Inferior parietal cortex (tissue), 1 donor: ENCODE data around the gene JADE2.

Experiments
- DNase-seq: peaks from one replicate; pipeline ENCODE4 v3.0.0-alpha.2; 2016; ENCODE audit errors: extremely low spot score

JADE2 gene

DNA sequence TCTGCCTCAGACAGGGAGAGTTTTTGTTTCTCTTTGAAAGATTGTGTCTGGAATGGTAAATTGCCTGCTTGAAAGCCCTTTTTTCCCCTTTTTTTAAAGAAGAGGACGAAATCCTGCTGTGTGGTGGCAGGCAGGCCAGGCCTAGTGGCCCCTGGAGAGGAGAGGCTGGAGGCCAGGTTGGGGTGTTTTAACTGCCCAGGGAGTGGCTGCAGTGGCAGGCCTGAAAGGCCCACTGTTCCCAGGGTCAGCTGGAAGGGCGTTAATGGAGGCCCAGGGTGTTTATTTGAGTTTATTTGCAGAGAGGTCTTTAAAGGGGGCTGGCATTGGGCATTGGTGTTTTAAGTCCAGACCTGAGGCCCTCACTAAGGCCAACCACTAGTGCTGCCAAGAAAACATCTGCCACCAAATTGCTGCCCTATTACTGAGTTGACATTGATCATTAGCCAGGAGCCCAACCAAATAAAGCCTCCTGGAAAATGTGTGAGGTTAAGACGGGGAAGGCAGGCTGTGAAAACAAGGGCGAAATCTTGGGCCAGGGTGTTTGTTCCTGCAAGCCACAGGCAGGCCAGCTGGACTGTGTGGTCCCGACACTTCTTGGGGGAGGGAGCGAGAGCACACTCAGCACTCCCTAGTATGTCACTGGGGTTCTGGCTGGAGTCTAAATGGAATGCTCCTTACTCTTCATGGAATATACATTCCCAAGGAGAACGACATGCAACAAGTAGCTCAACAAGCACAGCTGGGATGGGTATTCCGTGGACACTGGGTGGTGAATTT lies 5.0 kb downstream of the JADE2 start:
- DNase-seq = no peak

DNA sequence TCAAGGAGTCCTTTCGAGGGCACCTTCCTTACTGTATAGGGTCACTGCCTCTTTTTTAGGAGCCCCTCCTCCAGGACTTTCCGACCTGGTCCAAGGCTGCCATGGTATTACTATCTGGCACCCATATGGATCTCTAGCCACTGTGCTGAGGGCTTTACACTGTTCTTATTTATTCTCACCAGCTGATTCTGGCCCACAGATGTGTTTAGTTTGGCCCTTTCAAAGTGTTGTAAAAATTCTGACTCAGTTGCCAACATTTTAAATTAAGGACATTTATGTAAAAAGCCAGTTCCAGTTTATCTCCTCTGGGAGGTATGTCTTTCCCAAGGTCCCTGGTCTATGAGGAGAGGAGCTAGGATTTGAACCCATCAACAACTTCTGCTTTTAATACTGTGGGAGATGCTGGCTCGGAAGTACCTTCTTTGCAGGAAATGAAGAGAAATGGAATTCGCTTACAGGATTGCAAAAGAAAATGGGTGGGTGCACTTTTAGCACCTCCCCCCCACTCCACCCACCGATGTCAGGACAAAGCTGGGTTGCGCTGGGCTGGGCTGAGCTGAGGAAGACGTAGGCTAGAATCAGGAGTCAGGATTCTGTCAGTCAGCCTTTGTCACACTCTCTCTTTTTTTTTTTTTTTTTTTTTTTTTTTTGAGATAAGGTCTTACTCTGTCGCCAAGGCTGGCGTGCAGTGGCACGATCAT lies 7.8 kb downstream of the JADE2 start:
- no peak for DNase-seq

DNA sequence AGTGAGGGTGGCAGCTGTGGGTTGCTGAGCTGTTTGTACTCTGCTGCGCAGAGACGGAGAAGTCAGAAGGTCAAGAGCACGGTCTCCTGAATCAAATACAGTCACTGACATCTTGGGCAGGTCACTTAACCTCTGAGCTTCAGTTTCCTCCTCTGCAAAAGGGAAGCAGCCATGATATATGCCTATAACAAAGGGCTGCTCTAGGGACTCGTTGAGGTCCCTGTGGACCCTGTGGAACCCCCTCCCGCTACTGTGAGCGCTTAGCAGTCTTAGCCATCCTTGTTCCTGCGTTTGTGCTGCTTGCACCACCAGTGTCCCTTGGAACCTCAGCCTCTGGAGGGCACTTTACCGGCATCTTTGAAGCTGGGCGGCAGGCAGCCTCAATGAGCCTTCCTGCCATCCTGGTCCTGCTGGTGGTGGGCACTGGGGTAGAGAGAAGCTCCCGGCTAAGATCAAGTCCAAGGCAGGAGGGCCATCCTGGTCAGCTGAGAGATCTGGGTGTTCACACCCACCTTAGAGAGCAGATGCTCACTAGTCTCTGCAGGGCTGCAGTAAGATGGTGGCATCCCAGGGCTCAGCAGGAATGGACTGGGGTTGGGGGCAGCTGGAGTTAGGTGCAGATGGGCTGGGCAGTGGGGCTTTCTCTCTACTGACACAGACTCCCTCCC lies 8.7 kb downstream of the JADE2 start:
- DNase-seq = no peak

DNA sequence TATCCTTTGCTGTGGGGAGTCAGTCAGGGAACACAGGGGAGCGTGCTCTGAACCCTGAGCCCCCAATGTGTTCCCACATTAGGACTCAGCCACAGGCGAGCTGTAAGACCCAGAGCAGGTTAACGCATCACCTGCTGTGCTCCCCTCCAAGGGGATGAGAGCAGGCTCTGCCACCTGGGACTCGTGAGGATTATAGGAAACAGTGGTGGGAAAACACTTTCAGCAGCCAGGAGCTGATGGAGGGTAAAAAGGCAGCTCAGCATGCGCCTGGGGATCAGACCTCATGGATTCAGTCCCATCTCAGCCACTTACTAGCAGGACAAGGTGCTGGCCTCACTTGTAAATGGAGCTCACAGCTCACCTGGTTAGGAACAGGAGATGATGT lies 9.2 kb downstream of the JADE2 start:
- DNase-seq = no peak

DNA sequence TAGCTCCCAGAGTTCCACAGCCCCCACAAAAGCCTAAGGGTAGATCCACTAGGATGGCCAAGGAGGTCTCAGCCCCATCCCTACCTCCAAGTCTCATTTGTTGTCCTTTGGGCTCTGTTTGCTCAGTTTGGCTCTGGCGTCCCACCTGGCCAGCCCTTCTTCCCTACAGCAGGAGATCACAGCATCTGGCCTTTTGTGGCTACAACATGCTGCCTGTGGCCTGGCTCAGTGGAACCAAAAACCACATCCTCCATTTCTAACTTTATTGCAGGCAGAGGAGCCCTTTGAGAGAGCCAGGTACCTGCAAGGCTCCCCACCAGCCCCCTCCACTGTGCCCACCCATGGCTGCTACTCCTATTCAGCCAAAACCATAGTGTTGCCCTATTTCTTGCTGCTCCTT lies 11.4 kb downstream of the JADE2 start:
- DNase-seq = no peak

DNA sequence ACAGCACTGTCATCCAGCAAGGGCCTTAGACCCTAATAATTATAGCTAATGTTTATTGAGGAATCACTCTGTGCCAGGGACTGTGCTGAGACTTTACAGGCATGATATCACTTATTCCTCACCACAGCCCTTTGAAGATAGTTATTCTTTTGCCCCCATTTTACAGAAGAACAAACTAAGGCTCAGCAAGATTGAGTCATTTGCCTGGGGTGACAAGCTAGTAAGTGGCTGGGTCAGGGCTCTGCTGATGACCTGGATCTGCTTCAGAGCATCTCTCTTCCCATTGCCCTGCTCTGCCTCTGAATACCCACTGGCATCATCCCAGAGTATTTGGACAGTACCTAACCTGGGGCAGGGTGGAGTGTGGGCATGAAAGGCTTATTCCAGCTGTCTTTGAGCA lies 11.8 kb downstream of the JADE2 start:
- no peak for DNase-seq

DNA sequence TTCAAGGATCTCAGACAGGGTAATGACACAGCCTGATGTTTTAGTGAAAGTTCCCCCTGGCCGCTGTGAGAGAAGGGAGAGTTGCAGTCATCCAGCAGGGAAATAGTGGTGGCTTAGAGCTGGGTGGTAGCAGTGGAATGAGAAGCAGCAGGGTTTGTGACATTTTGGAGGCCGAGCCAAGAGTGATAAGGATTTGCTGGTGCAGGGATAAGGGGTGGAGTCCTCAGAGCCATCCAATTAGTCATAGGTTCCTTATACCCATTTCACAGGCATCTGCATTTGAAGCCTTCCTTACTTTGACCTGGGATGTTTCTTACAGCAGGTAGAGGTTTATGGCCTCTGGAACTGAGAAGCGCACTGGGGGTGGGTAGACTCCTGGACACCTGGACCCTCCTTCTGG lies 12.8 kb downstream of the JADE2 start:
- no peak for DNase-seq

DNA sequence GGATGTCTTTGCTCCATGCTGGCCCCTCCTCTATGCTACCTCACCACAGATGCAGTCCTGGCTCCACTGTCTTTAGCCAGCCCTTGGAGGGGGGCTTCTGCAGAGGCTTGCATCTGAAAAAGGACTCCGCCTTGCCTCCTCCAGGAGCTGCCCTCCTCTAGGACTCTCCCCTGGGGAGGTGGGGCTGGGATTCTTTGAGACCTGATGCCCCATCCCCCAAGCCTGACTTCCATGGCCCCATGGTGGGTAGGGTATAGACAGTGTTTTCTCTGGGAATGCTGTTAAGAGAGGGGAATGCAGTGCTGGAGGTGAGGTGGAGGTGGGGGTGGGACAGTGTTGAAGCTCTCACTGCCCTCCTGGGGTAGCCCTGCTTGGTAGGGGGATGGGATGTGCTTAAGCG lies 14.3 kb downstream of the JADE2 start:
- no peak for DNase-seq

DNA sequence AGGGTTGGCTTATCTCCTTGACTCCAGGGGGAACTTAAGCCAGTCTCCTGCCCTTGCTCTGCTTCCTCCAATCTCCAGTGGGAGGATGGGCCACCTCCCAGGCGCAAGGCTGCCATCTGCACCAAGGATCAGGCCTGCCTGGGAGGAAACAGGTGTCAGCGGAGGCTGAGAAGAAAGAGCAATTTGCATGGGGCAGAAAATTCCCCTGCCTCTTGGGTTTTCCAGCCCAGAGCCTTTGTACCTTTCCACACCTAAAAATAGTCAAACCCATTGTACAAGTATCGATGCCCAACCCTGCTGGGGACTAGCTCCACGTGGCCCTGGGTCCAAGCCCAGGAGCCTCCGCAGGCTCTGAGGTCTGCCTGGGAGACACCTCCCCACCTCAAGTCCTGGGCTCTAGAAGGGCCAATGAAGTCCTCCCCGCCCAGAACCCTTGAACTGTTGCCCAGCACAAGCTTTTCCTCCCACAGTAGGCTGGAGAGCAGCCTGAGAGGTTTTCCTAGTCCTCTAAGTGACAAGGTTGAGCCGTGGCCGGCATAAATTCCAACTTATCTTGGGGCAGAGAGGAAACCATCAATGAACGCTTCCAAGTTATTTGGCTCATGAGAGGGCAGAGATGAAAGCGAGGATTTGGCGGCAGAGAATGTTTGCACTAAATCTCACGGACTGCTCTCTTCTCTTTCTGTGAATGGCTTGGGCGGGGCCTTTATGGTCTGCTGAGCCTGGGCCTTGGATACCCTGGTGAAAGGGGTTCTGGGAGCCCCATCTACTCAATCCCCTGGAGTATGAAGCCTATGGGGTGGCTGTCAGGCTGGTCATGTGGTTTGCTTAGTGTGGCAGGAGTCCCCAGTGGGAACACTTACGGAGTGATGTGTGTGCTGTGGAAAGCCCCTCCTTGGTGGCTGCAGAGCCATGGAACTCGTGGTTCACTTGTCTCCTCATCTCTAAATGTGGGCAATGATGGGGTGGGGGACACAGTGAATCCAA lies 15.6 kb downstream of the JADE2 start:
- no peak for DNase-seq

DNA sequence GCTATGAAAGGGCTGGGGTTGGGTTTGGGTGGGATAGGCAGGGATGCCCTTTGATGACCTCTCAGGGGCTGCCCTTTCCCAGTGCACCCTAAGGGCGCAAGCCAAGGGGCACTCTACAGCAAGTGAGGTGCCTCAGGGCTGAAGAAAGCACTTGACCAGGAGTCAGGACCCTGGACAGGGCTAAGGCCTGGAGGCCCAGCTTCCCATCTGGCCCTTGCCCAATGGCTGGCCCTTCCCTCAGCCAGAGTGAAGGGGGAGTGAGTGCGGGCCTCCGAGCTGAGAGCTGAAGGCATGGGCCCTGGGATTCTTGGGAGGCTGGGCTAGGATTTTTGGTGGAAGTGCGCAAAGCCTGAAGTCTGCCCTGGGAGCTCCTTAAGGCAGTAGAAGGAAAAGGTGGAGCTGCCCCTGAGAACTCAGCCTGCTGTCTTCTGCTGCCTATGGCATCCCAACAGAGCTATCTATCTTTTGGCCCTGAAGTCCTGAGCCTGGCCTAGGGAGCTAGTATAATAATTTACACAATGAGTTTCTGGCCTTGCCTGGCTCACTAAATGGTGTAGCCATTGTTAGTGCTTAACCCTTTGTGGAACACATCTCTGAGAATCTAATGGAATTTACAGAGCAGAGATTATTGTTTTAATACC lies 16.4 kb downstream of the JADE2 start:
- DNase-seq = no peak

DNA sequence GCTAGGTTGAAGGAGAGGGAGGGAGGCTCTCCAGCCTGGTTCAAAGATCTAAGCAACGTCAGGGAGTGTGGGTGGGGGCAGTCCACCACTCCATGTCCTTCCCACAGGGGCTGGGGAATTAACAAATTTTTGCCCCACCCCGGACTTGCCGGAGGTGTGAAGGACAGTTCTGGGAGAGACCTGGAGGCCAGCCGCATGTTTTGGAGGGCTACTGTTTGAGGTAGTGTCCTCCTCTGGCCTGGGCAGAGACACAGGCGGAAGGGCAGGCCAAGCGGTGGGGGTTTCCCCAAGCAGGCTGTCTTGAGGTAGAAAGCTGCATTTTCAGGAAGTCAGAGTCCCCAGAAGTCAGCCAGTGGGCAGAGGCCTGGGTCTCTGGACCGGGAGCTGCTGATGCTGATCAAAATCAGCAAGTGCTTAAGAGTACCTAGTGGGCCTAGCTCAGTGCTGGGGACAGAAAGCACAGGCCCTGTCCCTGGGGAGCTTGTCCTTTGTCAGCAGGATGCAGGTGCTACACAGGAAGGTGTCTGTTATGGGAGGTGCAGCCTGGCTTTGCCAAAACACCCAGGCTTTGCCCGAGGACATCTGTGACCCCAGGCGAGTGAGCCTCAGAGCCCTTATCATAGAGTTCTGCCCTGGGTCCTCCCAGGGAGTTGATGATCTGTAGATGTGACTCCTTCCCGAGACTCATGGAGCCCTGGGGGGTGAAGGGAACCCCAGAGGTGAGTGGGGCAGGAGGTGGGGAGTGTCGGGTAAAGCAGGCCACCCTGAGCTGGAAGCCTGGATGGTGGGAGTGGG lies 18.5 kb downstream of the JADE2 start:
- no peak for DNase-seq

DNA sequence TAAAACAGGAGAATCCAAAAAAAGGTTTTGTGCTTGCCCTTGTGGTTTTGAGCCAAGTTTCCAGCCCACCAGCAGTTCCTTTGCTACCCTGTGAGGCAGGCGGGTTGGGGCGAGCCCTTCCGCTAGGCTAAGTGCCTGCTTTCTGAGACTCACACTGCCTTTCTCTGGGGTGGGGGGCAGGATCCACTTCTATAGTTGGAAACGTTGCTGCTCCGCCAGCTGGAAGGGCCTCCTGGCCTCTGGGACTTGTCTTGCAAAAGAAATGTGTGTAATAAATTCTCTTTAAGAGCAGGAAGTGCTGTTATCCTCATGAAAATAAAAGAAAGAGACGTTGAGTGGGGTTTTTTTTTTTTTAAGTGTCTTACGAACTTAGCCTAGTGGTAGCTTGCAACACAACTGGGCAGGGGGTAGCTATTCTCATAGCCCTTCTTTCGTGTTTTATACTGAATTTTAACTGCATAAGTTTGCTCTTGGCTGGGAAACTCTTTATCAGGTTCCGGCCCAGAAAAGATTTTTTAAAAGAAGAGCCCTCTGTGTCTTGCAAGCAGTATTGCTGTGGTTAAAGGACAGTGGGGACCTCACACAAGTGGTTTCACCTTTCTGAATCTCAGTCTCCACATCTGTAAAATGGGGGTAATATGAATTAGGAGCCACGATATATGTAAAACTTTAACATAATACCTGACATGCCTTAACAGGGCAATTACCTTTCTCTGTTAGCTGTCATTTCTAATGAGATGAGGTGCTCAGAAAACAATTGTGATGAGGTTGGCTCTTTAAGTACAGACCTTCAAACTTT lies 19.8 kb downstream of the JADE2 start:
- no peak for DNase-seq

DNA sequence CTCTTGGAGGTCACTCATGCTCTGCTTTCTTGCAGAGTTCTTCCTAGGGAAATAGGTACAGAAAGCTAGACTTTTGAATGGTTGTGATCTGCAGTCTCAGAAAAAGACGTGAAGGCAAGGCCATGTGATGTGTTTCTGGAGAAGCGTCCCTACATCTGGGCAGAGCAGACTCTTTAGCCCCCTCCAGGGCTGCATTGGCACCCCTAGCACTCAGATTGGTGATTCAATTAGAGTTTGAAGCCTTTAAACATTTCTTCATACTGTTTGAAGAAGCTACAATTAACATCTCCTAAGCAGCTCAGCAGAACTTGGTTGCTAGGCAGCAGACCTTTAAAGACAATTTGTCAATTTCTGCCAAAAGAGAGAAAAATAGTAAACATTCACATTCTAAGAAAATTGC lies 21.6 kb downstream of the JADE2 start:
- DNase-seq = no peak

DNA sequence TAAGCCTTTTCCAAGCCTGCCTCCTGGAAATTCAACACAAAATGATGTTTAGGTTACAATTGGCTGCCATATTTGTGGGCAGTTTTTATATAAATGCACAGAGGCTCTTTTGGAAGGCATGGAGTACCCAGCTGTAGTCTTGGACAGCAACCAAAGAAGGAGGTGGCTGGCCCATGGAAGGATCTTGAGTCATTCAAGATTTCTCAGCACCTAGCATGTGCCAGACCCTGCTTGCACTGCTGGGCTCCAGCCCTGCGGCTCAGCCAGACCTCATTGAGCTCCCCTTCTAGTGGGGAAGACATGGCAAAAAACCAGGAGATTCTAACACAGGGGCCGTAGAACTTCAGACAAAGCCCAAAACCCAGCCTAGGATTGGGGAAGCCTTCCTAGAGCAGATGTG lies 22.1 kb downstream of the JADE2 start:
- no peak for DNase-seq

DNA sequence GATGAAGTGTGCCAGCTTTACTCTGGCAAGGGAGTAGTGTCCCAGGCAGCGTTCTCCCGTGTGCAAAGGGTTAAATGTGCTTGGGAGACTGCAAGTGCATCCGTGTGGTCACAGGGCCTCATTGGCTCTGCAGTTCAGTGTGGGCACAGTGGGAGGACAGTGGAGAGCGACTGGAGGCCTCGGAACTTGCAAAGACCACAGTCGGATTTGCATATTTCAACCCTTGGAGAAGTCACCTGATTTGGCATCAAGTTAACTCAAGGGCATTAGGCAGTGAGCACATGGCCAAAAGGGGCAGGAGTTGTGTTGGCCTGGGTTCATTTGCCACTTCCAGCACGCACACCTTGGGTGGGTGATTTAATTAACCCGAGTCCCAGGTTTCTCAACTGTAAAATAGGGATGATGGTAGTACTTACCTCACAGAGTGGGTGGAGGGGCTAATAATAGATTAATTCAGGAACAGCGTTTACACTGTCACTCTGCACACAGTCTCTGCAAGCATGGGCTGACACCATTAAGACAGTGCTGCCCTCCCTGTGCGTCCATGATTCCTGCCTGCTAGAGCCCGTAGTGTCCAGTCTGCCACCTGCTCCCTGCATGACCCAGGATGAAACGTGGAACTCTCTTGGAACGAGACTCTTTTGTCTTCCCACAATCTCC lies 22.7 kb downstream of the JADE2 start:
- no peak for DNase-seq

DNA sequence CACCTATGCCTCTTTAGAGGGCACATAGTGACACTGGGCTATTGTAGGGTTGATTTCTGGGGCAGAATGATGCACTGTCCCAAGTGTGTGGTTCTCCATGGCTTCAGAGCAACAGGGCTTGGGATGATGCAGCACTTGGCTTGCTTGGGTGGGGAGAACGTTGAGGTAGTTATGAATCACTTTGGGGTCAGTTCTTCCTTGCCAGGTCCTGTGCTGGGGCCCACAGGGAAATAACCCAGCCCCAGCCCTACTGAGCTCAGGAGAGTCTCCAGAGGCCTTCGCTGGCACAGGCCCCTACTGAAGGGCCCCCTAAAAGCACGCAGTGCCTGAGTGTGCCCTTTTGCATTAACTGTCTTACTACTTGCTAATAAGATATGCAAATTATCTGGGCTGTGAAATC lies 24.2 kb downstream of the JADE2 start:
- no peak for DNase-seq

DNA sequence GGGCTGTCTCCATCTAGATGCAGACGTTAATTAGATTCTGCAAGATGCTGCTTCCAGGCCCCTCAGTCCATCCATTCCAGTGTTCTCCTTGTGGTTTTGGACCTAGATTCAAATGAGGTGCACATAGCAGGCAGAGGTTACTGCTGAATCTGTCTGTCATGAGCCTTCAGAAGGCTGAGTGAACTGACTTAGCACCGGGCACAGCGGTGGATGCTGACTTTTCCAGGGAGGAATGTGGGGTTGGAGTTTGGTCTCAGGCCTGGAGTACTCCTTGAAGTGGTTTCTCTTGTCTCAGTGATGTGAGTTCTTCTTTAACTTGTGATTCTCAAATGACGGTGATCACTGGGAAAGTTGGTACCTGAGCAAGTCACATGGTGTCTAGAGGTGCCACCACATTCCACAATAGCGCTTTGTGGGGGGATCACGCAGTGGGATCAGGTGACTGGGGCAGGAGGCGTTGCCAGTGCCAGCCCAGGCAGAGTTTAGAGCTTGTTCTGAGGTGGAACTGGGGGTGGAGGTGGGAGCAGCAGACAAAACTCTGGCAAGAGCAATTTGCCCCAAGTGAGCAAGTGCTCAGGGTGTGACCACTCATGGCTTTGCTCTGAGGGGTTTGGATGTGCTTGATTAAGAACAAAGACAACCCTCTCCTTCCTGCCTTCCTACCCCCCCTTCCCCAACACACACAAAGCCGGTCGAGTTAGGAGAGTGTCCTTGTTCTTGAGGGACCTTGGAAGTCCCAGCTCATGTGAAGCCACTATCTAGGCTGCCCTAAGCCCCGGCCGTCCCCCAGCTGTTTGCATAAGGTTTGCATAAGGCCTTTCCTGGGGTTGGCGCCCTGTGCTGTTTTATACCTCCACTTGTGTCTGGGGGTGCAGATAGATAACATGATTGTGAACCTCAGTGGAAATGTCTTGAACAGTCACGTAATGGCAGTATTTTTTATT lies 25.1 kb downstream of the JADE2 start:
- DNase-seq = no peak

DNA sequence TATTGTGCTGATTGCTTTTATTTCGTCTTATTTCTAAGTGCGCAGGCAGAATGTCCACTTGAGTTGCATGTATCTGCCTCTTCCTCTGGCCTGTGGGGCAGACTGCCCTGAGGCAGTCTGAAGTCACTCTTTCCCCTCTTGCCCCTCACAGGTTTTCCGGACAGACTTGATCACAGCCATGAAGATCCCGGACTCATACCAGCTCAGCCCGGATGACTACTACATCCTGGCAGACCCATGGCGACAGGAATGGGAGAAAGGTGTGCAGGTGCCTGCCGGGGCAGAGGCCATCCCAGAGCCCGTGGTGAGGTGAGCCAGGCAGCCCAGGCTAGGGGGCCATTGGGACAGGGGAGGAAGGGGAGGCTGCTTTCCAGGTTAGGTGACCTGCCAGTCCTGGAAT lies 26.4 kb downstream of the JADE2 start:
- no peak for DNase-seq
